Lower lobe of right lung (tissue), 2 donors: ENCODE results near the gene RBFOX1. TPM values are rescaled to one million over a fixed set of nuclear protein-coding genes. Genes with fewer than 3 reads are reported as not detected.

Source experiments
- ATAC-seq, 2 donors: fragments of 200-7000 bp; cut with Tn5 transposase; one replicate each; pipeline ENCODE4 v1.9.1; 2020 to 2022; ENCODE audit warnings: mild to moderate bottlenecking in 2 of 2, moderate library complexity in 2 of 2
- DNase-seq: peaks from one replicate; pipeline ENCODE4 v3.0.0-alpha.2; 2020
- H3K27ac ChIP-seq: fragments of 200-600 bp; one replicate; pipeline ENCODE4 v1.8.0; 2022
- H3K27me3 ChIP-seq: fragments of 200-600 bp; one replicate; pipeline ENCODE4 v1.8.0; 2022; ENCODE audit warnings: low read depth
- H3K36me3 ChIP-seq: fragments of 200-600 bp; one replicate; pipeline ENCODE4 v1.8.0; 2022; ENCODE audit warnings: mild to moderate bottlenecking
- H3K4me1 ChIP-seq: fragments of 200-600 bp; one replicate; pipeline ENCODE4 v1.8.0; 2022
- H3K4me3 ChIP-seq: fragments of 200-600 bp; one replicate; pipeline ENCODE4 v1.8.0; 2022; ENCODE audit warnings: mild to moderate bottlenecking
- H3K9me3 ChIP-seq: fragments of 200-600 bp; one replicate; pipeline ENCODE4 v1.8.0; 2022
- intact Hi-C: fragments of 100-400 bp; cut with DNase I; formaldehyde crosslinking; loops from one replicate; pipeline ENCODE4 v1.11.0; 2022
- total RNA-seq: library from RNA; stranded (reverse); fragmentation: NEBNext Ultra II Directional; extraction: Animal tissue kit (Norgen Biotek cat#: 25700); gene quantifications from one replicate; pipeline ENCODE4 v1.2.1, GENCODE V29; 2021
- TF ChIP-seq, protein P1 (sequence below): fragments of 200-600 bp; IDR thresholded peaks from one replicate; pipeline ENCODE4 v1.8.0; 2022; ENCODE audit warnings: antibody characterized with exemption, mild to moderate bottlenecking
- donor health status: DM: no; HTN: yes; CAD: no; lungs with severe emphysema.

RBFOX1 gene
- total RNA-seq, 1 donor from 2014 or later, result not detected

DNA sequence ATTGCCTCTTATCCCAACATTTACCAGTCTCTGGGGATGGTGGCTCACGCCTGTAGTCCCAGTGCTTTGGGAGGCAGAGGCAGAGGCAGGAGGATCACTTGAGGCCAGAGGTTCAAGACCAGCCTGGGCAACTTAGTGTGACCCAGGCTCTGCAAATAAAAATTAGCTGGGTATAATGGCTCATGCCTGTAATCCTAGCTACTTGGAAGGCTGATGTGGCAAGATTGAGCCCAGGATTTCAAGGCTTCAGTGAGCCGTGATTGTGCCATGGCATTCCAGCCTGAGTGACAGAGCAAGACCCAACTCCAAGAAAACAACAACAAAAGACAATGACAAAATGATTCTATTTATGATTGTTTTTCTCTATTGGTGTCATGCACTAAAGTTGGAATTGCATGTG lies 244.9 kb downstream of the RBFOX1 start:
- Histone ChIP-seq H3K9me3 (no peaks in the 10 kb centered on the region), H3K27ac (no peak overlapping the region), H3K4me3 (no peak overlapping the region), H3K4me1 (no peaks in the 10 kb centered on the region), H3K27me3 (no peaks in the 10 kb centered on the region), H3K36me3 (no peaks in the 10 kb centered on the region)
- no peak for DNase-seq
- ATAC-seq, result no peak
- intact Hi-C loops, result no loop called here
- TF ChIP-seq, protein P1, sequence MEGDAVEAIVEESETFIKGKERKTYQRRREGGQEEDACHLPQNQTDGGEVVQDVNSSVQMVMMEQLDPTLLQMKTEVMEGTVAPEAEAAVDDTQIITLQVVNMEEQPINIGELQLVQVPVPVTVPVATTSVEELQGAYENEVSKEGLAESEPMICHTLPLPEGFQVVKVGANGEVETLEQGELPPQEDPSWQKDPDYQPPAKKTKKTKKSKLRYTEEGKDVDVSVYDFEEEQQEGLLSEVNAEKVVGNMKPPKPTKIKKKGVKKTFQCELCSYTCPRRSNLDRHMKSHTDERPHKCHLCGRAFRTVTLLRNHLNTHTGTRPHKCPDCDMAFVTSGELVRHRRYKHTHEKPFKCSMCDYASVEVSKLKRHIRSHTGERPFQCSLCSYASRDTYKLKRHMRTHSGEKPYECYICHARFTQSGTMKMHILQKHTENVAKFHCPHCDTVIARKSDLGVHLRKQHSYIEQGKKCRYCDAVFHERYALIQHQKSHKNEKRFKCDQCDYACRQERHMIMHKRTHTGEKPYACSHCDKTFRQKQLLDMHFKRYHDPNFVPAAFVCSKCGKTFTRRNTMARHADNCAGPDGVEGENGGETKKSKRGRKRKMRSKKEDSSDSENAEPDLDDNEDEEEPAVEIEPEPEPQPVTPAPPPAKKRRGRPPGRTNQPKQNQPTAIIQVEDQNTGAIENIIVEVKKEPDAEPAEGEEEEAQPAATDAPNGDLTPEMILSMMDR, result no peak

DNA sequence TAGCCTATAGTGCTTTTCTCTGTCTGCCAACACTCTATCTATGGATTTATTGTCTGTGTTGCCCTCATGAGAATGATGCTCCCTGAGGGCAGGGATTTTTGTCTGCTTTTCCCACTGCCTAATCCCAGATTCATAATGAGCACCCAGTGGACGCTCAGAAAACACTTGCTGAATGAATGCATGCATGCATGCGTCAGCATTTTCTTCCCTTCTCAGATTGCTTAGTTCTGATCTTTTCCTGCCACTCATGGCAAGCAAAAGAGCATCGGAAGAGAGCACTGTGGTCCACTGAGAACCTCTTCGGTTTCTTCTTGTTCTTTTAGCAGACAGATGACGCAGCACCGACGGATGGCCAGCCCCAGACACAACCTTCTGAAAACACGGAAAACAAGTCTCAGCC lies 246.8 kb downstream of the RBFOX1 start:
- DNase-seq, result no peak
- H3K27ac ChIP-seq, result no peak overlapping the region
- TF ChIP-seq, protein P1, result no peak

DNA sequence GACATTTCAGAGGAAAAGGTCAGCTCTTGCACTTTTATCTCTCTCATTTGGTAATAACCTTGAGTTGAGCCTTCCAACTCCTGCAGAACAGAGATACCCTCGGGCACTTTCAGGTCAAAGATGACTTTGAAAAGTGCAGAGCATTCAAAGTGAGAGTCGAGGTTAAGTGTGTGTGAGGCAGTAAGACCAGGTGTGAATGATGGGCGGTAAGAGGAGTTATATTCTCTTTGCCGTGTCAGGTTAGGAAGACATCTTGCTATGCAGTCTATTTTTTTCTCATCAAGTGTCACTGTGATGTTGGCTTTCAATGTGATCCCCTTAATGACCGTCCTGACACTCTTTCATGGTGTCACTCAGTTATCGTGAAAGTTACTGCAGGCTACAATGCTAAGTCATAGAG lies 248.5 kb downstream of the RBFOX1 start:
- ATAC-seq (no peak), DNase-seq (no peak)
- no peak overlapping the region for H3K27ac ChIP-seq
- H3K36me3 ChIP-seq, result no peaks in the 10 kb centered on the region
- H3K4me1 ChIP-seq, result no peaks in the 10 kb centered on the region
- H3K9me3 ChIP-seq, result no peaks in the 10 kb centered on the region
- intact Hi-C loops, result no loop called here
- TF ChIP-seq, protein P1, result no peak
- H3K27me3 ChIP-seq, result no peaks in the 10 kb centered on the region
- H3K4me3 ChIP-seq, result no peak overlapping the region

More for the DNA sequence above, 246.8 kb downstream of the RBFOX1 start:
- H3K4me1 ChIP-seq, result no peaks in the 10 kb centered on the region
- no peaks in the 10 kb centered on the region for H3K27me3 ChIP-seq
- intact Hi-C loops, result no loop called here
- no peak for ATAC-seq
- H3K36me3 ChIP-seq, result no peaks in the 10 kb centered on the region
- no peak overlapping the region for H3K4me3 ChIP-seq
- no peaks in the 10 kb centered on the region for H3K9me3 ChIP-seq

DNA sequence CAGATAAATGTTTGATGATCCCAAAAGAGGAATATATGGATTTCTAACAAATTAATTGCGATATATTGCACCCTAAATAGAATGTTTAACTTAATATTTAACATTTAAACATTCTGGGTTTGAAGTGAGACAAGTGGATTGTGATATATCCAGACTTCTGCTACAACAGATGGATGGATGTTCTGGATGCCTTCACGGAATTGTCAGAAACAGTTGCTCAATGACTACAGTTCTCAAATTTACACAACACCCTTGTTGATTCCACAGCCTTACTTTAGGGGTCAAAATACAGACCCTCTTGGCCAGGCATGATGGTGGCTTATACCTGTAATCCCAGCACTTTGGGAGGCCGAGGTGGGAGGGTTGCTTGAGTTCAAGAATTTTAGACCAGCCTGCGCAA lies 250.8 kb downstream of the RBFOX1 start:
- H3K4me1 ChIP-seq, result no peaks in the 10 kb centered on the region
- no peak overlapping the region for H3K27ac ChIP-seq
- DNase-seq, result no peak
- no peaks in the 10 kb centered on the region for H3K9me3 ChIP-seq
- intact Hi-C loops, result no loop called here
- no peak for ATAC-seq
- no peaks in the 10 kb centered on the region for H3K27me3 ChIP-seq
- H3K4me3 ChIP-seq, result no peak overlapping the region
- TF ChIP-seq, protein P1, result no peak
- no peaks in the 10 kb centered on the region for H3K36me3 ChIP-seq

DNA sequence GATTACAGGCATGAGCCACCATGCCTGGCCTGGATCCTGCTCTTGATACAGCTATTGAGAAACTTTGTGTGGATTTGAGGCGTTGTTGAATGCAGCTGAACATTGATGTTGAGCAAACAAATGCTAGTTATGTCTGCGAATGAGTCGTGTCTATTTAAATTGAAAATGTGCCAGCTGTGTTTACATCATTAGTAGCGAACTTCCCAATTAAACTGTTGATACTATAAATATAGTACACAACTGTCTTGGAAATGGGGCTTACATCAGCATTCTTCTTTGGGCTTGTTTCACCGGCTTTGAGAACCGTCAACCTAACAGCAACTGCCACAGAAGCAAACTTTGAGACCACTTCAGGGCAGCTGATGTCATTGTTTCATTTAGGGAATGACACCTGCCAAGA lies 251.9 kb downstream of the RBFOX1 start:
- no peak for DNase-seq
- no peaks in the 10 kb centered on the region for H3K4me1 ChIP-seq
- no peak overlapping the region for H3K4me3 ChIP-seq
- intact Hi-C loops, result no loop called here
- H3K27me3 ChIP-seq, result no peaks in the 10 kb centered on the region
- TF ChIP-seq, protein P1, result no peak
- no peak overlapping the region for H3K27ac ChIP-seq
- H3K9me3 ChIP-seq, result no peaks in the 10 kb centered on the region
- ATAC-seq, result no peak
- no peaks in the 10 kb centered on the region for H3K36me3 ChIP-seq

DNA sequence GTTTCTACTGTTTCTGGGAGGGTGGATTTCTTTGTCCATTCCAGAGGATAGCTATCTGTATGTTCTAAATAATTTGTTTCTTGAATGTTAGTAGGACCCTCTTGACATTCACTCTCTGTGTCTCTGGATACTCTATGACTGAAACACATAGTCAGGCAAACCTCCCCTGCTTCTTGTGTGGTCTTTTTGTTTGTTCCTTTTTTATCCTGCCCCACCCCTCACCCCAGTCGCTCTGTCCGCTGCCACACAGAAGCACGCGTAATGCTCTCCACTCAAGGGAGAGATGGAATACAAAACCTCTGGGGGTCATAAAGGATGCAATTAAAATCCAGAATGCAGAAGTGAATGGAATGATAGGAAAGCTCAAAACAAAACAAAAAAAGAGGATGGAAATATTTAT lies 253.1 kb downstream of the RBFOX1 start:
- no peak for ATAC-seq

More for the DNA sequence above, 253.1 kb downstream of the RBFOX1 start:
- intact Hi-C loops, result no loop called here
- no peak for DNase-seq
- Histone ChIP-seq H3K4me1 (no peaks in the 10 kb centered on the region), H3K9me3 (no peaks in the 10 kb centered on the region), H3K4me3 (no peak overlapping the region), H3K36me3 (no peaks in the 10 kb centered on the region), H3K27me3 (no peaks in the 10 kb centered on the region), H3K27ac (no peak overlapping the region)
- TF ChIP-seq, protein P1, result no peak
